ENCODE data around the gene RPS28. TPM values are rescaled to one million over a fixed set of nuclear protein-coding genes. Genes with fewer than 3 reads are reported as not detected.

The RPS28 gene
- polyA plus RNA-seq, 1 donor (not counting 4 experiments of a cell fraction or from before 2014, with no cell fraction given) = 960 TPM

- dilution Hi-C loops (cut with MboI; ENCODE audit: extremely low pct_ligation_motif_present, low sequenced_read_pairs) = no loop called here
- Histone ChIP-seq H2AFZ (ENCODE audit: control insufficient read depth, low read length) (no peak overlapping the region), H3K27me3 (ENCODE audit: control insufficient read depth, extremely low read depth, insufficient read depth, low read length) (no peaks in the 10 kb centered on the region), H3K4me1 (ENCODE audit: control insufficient read depth, extremely low read depth, insufficient read depth, low read length) (peaks cover 16% of the 10 kb centered on the region), H3K79me2 (ENCODE audit: control insufficient read depth, insufficient read depth, low read length) (peaks cover 39% of the 10 kb centered on the region), H3K9me1 (ENCODE audit: control insufficient read depth, extremely low read depth, insufficient read depth, low read length) (no peaks in the 10 kb centered on the region), H3K27ac (ENCODE audit: control insufficient read depth, insufficient read depth, low read length) (peak overlapping the region; percentile 84), H3K4me3 (ENCODE audit: control insufficient read depth in 2 of 3, extremely low read depth in 1 of 3, insufficient read depth in 2 of 3, low read depth in 1 of 3, low read length in 3 of 3) (peak overlapping the region; percentile 83 to 97 (median 90)), H3K36me3 (ENCODE audit: control insufficient read depth in 2 of 2, extremely low read depth in 1 of 2, insufficient read depth in 2 of 2, low read length in 2 of 2) (peaks cover 7 to 17% of the 10 kb centered on the region in 2 experiments), H4K20me1 (ENCODE audit: control insufficient read depth, extremely low read depth, insufficient read depth, low read length) (peaks cover 10% of the 10 kb centered on the region), H3K9me3 (ENCODE audit: control insufficient read depth, low read depth, low read length) (no peaks in the 10 kb centered on the region), H3K9ac (ENCODE audit: control insufficient read depth, extremely low read depth, insufficient read depth, low read length) (peak overlapping the region; percentile 99), H3K4me2 (ENCODE audit: control insufficient read depth, extremely low read depth, insufficient read depth, low read depth, low read length) (peak overlapping the region; percentile 87)
- DNase-seq (ENCODE audit: low read depth, low spot score) = no peak
- TF ChIP-seq EZH2 (IDR thresholded peaks at IDR 0.05; ENCODE audit: low read length) = no peak
- TF ChIP-seq, protein P1, sequence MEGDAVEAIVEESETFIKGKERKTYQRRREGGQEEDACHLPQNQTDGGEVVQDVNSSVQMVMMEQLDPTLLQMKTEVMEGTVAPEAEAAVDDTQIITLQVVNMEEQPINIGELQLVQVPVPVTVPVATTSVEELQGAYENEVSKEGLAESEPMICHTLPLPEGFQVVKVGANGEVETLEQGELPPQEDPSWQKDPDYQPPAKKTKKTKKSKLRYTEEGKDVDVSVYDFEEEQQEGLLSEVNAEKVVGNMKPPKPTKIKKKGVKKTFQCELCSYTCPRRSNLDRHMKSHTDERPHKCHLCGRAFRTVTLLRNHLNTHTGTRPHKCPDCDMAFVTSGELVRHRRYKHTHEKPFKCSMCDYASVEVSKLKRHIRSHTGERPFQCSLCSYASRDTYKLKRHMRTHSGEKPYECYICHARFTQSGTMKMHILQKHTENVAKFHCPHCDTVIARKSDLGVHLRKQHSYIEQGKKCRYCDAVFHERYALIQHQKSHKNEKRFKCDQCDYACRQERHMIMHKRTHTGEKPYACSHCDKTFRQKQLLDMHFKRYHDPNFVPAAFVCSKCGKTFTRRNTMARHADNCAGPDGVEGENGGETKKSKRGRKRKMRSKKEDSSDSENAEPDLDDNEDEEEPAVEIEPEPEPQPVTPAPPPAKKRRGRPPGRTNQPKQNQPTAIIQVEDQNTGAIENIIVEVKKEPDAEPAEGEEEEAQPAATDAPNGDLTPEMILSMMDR (optimal IDR thresholded peaks at IDR 0.05 in 1 of 3, IDR thresholded peaks at IDR 0.05 in 1 of 3, conservative IDR thresholded peaks at IDR 0.05 in 1 of 3; ENCODE audit: extremely low read depth in 1 of 3, insufficient read depth in 2 of 3, low read length in 3 of 3) = no peak
- no peak for FAIRE-seq
Observed at GRCh38 chr19:8321986-8322637, 816 bp downstream of the RPS28 start.

DNA sequence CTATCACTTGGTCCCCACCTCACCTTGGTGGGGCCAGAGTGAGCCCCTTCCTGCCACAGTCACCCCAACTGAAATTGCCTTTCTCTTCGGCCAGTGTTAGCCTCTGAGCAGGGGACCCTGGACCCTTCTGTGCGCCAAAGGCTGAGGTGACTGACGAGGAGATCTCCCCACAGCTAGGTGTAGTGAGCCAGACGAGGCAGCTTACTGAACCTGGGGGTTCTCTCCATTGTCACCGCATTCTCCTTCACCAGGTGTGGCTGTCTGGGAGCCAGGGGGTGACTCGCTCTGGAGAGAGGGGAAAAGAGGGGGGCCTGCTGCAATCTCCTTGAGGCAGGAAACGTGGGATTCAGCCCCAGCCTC is 1.3 kb downstream of the RPS28 start:
- FAIRE-seq (no peak), DNase-seq (ENCODE audit: low read depth, low spot score) (no peak)
- Histone ChIP-seq H3K4me2 (ENCODE audit: control insufficient read depth, extremely low read depth, insufficient read depth, low read depth, low read length) (peak overlapping the region; percentile 87), H3K9me1 (ENCODE audit: control insufficient read depth, extremely low read depth, insufficient read depth, low read length) (no peaks in the 10 kb centered on the region), H2AFZ (ENCODE audit: control insufficient read depth, low read length) (no peak overlapping the region), H3K9ac (ENCODE audit: control insufficient read depth, extremely low read depth, insufficient read depth, low read length) (peak overlapping the region; percentile 99), H3K4me3 (ENCODE audit: control insufficient read depth in 2 of 3, extremely low read depth in 1 of 3, insufficient read depth in 2 of 3, low read depth in 1 of 3, low read length in 3 of 3) (peak overlapping the region; percentile 83 to 97 (median 90)), H3K79me2 (ENCODE audit: control insufficient read depth, insufficient read depth, low read length) (peaks cover 39% of the 10 kb centered on the region), H3K27me3 (ENCODE audit: control insufficient read depth, extremely low read depth, insufficient read depth, low read length) (no peaks in the 10 kb centered on the region), H3K9me3 (ENCODE audit: control insufficient read depth, low read depth, low read length) (no peaks in the 10 kb centered on the region), H3K27ac (ENCODE audit: control insufficient read depth, insufficient read depth, low read length) (peak overlapping the region; percentile 84), H3K36me3 (ENCODE audit: control insufficient read depth in 2 of 2, extremely low read depth in 1 of 2, insufficient read depth in 2 of 2, low read length in 2 of 2) (peaks cover 7 to 17% of the 10 kb centered on the region in 2 experiments), H4K20me1 (ENCODE audit: control insufficient read depth, extremely low read depth, insufficient read depth, low read length) (peaks cover 10% of the 10 kb centered on the region), H3K4me1 (ENCODE audit: control insufficient read depth, extremely low read depth, insufficient read depth, low read length) (peaks cover 16% of the 10 kb centered on the region)
- TF ChIP-seq, protein P1 (optimal IDR thresholded peaks at IDR 0.05 in 1 of 3, IDR thresholded peaks at IDR 0.05 in 1 of 3, conservative IDR thresholded peaks at IDR 0.05 in 1 of 3; ENCODE audit: extremely low read depth in 1 of 3, insufficient read depth in 2 of 3, low read length in 3 of 3) = no peak
- no peak for TF ChIP-seq EZH2 (IDR thresholded peaks at IDR 0.05; ENCODE audit: low read length)
- dilution Hi-C loops (cut with MboI; ENCODE audit: extremely low pct_ligation_motif_present, low sequenced_read_pairs) = no loop called here
